NT2/D1 (cell line): ENCODE results near the gene CYSTM1.

Source experiments
- SUZ12 ChIP-seq: IDR thresholded peaks from 2 replicates; pipeline ENCODE4 v1.6.1; 2011; ENCODE audit not compliant: insufficient read length, insufficient read depth; ENCODE audit errors: extremely low read depth
- YY1 ChIP-seq: IDR thresholded peaks from 2 replicates; pipeline ENCODE4 v1.6.1; 2011; ENCODE audit not compliant: insufficient read length, insufficient read depth
- ZNF274 ChIP-seq: IDR thresholded peaks from 2 replicates; pipeline ENCODE4 v1.6.1; 2011; ENCODE audit warnings: mild to moderate bottlenecking, low read depth, low read length

- TF ChIP-seq ZNF274, result no peak
- TF ChIP-seq YY1, result no peak
- TF ChIP-seq SUZ12, result no peak
Measured at GRCh38 chr5:140134277-140134935, 40.6 kb upstream of the CYSTM1 start.
